Stimulated activated effector memory CD8-positive, alpha-beta T cell treated with anti-CD3 and anti-CD28 coated beads, Interleukin-12 subunit alpha, Interleukin-12 subunit beta, amount 100 ng/mL, for 72 hours (primary cell): ENCODE measurements around the gene DTD2.
"Not testable (repeated sequence)": the region's sequence is repeated elsewhere in the genome, so short reads cannot be mapped to it uniquely, and the experiment has no call there.

Experiments
- ATAC-seq: fragments of 150-1000 bp; cut with Tn5 transposase; 2 replicates; pipeline ENCODE4 v1.10.0; 2021
- DNase-seq, 2 donors: peaks; one replicate each; pipeline ENCODE4 v3.0.0; 2021 to 2022; ENCODE audit warnings: low spot score in 2 of 2
- H3K27ac Mint-ChIP-seq: one replicate; pipeline ENCODE4 v1.8.0; 2022; ENCODE audit warnings: mild to moderate bottlenecking, mixed read lengths
- H3K36me3 Mint-ChIP-seq: one replicate; pipeline ENCODE4 v1.8.0; 2022; ENCODE audit warnings: mild to moderate bottlenecking, mixed read lengths
- H3K4me1 Mint-ChIP-seq: one replicate; pipeline ENCODE4 v1.8.0; 2022; ENCODE audit warnings: mixed read lengths
- H3K4me3 Mint-ChIP-seq: one replicate; pipeline ENCODE4 v1.8.0; 2022; ENCODE audit warnings: mild to moderate bottlenecking, mixed read lengths
- H3K9me3 Mint-ChIP-seq: one replicate; pipeline ENCODE4 v1.8.0; 2022; ENCODE audit warnings: mixed read lengths

The DTD2 gene

GRCh38 chr14:31456841-31457664 lies at the start of gene DTD2:
Gene DTD2, minus strand, starts transcription at chr14:31457506. Its CDS starts 113 bp downstream, at chr14:31457393.
- peak; percentile 98 for ATAC-seq
- Mint-ChIP-seq H3K9me3 (no peaks in the 10 kb centered on the region), H3K27ac (peak within 1 kb of the TSS; percentile 93)

GRCh38 chr14:31505411-31505810 lies 48.1 kb upstream of the DTD2 start:
- no peak overlapping the region for H3K27ac Mint-ChIP-seq
- H3K36me3 Mint-ChIP-seq: no peaks in the 10 kb centered on the region
- no peak for DNase-seq
- ATAC-seq: no peak
- H3K9me3 Mint-ChIP-seq: no peaks in the 10 kb centered on the region
- no peak overlapping the region for H3K4me3 Mint-ChIP-seq
- no peaks in the 10 kb centered on the region for H3K4me1 Mint-ChIP-seq

More at GRCh38 chr14:31456841-31457664, at the start of gene DTD2:
- peak; percentile 83 to 91 for DNase-seq
- H3K36me3 Mint-ChIP-seq: peaks cover 16% of the 10 kb centered on the region
- peak within 1 kb of the TSS; percentile 91 for H3K4me3 Mint-ChIP-seq
- peaks cover 30% of the 10 kb centered on the region for H3K4me1 Mint-ChIP-seq

- no peak overlapping the region for H3K4me3 Mint-ChIP-seq
- H3K36me3 Mint-ChIP-seq: no peaks in the 10 kb centered on the region
- no peak overlapping the region for H3K27ac Mint-ChIP-seq
- H3K4me1 Mint-ChIP-seq: no peaks in the 10 kb centered on the region
- DNase-seq (no peak), ATAC-seq (no peak)
- H3K9me3 Mint-ChIP-seq: no peaks in the 10 kb centered on the region
Measured at GRCh38 chr14:31501870-31502269, 44.6 kb upstream of the DTD2 start.

GRCh38 chr14:31492759-31493498 lies 35.6 kb upstream of the DTD2 start:
- no peak overlapping the region for H3K4me3 Mint-ChIP-seq
- no peak for ATAC-seq
- H3K4me1 Mint-ChIP-seq: no peaks in the 10 kb centered on the region
- DNase-seq: no peak
- H3K36me3 Mint-ChIP-seq: no peaks in the 10 kb centered on the region
- no peaks in the 10 kb centered on the region for H3K9me3 Mint-ChIP-seq
- no peak overlapping the region for H3K27ac Mint-ChIP-seq

GRCh38 chr14:31489691-31490090 lies 32.4 kb upstream of the DTD2 start:
- Mint-ChIP-seq H3K9me3 (no peaks in the 10 kb centered on the region), H3K4me3 (no peak overlapping the region), H3K36me3 (no peaks in the 10 kb centered on the region), H3K27ac (no peak overlapping the region), H3K4me1 (no peaks in the 10 kb centered on the region)
- no peak for ATAC-seq
- no peak for DNase-seq

- ATAC-seq: no peak
- Mint-ChIP-seq H3K27ac (no peak within 1 kb of the TSS), H3K4me3 (no peak within 1 kb of the TSS), H3K4me1 (no peaks in the 10 kb centered on the region), H3K9me3 (no peaks in the 10 kb centered on the region), H3K36me3 (no peaks in the 10 kb centered on the region)
- no peak for DNase-seq
Measured at GRCh38 chr14:31487886-31488285, 30.6 kb upstream of the DTD2 start, which contains the start of gene GPR33. Gene GPR33, minus strand, starts transcription at chr14:31488039. Its CDS starts 4,074 bp downstream, at chr14:31483965.

DNA sequence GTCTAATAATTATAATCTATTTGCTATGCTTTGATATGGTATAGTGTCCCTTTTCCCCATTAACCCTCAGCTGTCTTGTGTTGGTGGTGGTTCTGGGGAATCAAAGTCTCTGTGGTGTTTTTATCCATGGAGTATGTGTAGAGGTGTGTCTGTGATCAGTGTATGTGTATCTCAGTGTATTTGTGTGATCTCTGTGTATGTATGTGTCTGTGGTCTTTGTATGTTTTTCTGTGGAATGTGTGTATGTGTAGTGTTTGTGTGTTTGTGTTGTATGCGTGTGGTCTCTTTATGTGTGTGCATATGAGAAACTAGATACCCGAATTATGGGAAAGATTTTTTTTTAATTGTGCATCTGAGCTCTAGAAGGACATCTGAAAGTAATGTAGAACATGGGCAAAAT lies 29.5 kb upstream of the DTD2 start:
- Mint-ChIP-seq H3K4me3 (no peak overlapping the region), H3K9me3 (no peaks in the 10 kb centered on the region), H3K4me1 (no peaks in the 10 kb centered on the region), H3K27ac (no peak overlapping the region), H3K36me3 (no peaks in the 10 kb centered on the region)
- DNase-seq (no peak), ATAC-seq (no peak)

DNA sequence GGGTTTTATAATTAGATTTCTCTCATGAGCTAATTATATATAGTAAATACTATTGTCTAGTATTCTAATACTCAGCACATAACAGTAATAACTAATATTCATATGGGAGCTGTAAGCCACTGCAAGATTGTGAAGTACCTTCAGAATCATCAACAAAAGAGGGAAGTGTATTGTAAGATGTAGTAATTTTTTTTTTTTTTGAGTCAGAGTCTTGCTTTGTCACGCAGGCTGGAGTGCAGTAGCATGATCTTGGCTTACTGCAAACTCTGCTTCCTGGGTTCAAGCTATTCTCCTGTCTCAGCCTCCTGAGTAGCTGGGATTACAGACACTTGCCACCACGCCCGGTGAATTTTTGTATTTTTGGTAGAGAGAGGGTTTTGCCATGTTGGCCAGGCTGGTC lies 27.4 kb upstream of the DTD2 start:
- Mint-ChIP-seq H3K36me3 (no peaks in the 10 kb centered on the region), H3K4me3 (no peak overlapping the region), H3K9me3 (no peaks in the 10 kb centered on the region), H3K27ac (no peak overlapping the region), H3K4me1 (no peaks in the 10 kb centered on the region)
- DNase-seq (no peak), ATAC-seq (no peak)

DNA sequence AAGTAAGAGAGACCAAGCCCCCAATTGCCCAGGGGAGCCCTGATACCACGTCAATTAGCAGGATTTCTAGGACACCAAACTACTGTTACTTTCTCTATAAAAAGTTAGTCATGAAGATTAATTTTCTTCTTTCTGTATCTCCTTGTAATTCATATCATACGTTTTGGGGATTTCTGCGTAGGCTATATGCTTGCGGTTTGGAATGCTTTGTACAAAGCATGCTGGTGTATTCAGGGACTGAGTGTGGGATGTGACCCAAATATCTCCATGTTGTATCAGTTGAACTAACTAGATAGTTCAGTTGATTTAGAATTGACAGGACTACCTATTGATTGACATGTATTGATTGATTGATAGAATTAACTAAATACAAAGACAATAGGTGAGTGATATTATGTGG lies 22.9 kb upstream of the DTD2 start:
- H3K4me1 Mint-ChIP-seq: no peaks in the 10 kb centered on the region
- ATAC-seq (no peak), DNase-seq (no peak)
- H3K27ac Mint-ChIP-seq: no peak overlapping the region
- H3K36me3 Mint-ChIP-seq: no peaks in the 10 kb centered on the region
- no peaks in the 10 kb centered on the region for H3K9me3 Mint-ChIP-seq
- no peak overlapping the region for H3K4me3 Mint-ChIP-seq

- H3K4me3 Mint-ChIP-seq: no peak overlapping the region
- H3K36me3 Mint-ChIP-seq: no peaks in the 10 kb centered on the region
- no peak for ATAC-seq
- H3K27ac Mint-ChIP-seq: no peak overlapping the region
- no peaks in the 10 kb centered on the region for H3K4me1 Mint-ChIP-seq
- H3K9me3 Mint-ChIP-seq: no peaks in the 10 kb centered on the region
- no peak for DNase-seq
Measured at GRCh38 chr14:31479027-31479426, 21.7 kb upstream of the DTD2 start.

GRCh38 chr14:31477248-31477647 lies 19.9 kb upstream of the DTD2 start:
- H3K36me3 Mint-ChIP-seq: no peaks in the 10 kb centered on the region
- ATAC-seq: no peak
- no peak overlapping the region for H3K27ac Mint-ChIP-seq
- H3K4me3 Mint-ChIP-seq: no peak overlapping the region
- H3K9me3 Mint-ChIP-seq: no peaks in the 10 kb centered on the region
- DNase-seq: no peak
- H3K4me1 Mint-ChIP-seq: no peaks in the 10 kb centered on the region

GRCh38 chr14:31476131-31476866 lies 19.0 kb upstream of the DTD2 start:
- Mint-ChIP-seq H3K4me1 (no peaks in the 10 kb centered on the region), H3K36me3 (no peaks in the 10 kb centered on the region), H3K27ac (no peak overlapping the region), H3K4me3 (no peak overlapping the region), H3K9me3 (no peaks in the 10 kb centered on the region)
- DNase-seq (no peak), ATAC-seq (no peak)

DNA sequence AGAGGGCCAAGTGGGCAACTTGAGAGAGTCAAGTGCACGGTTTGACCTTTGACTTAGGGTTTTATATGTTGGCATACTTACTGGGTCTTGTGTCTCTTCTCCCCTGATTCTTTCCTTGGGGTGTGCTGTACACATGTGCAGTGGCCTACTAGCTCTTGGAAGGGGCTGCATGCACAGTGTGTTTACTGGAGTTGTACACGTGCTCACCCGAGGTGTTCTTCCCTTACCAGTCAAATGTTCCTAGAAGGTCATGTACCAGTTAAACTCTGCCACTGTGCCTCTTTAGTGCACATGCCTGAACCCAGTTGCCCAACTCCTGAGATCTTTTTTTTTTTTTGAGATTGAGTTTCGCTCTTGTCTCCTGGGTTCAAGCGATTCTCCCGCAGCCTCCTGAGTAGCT lies 9.2 kb upstream of the DTD2 start:
- DNase-seq (no peak), ATAC-seq (no peak)
- Mint-ChIP-seq H3K27ac (no peak overlapping the region), H3K36me3 (no peaks in the 10 kb centered on the region), H3K4me1 (no peaks in the 10 kb centered on the region), H3K9me3 (no peaks in the 10 kb centered on the region), H3K4me3 (no peak overlapping the region)

- no peak for DNase-seq
- Mint-ChIP-seq H3K27ac (no peak overlapping the region), H3K4me1 (no peaks in the 10 kb centered on the region), H3K9me3 (no peaks in the 10 kb centered on the region), H3K36me3 (no peaks in the 10 kb centered on the region), H3K4me3 (no peak overlapping the region)
- no peak for ATAC-seq
Measured at GRCh38 chr14:31465111-31465510, 7.8 kb upstream of the DTD2 start.

- ATAC-seq, H3K9me3 Mint-ChIP-seq, H3K36me3 Mint-ChIP-seq, H3K4me3 Mint-ChIP-seq, DNase-seq, H3K27ac Mint-ChIP-seq: not testable (repeated sequence)
- H3K4me1 Mint-ChIP-seq: peaks cover 14% of the 10 kb centered on the region
Measured at GRCh38 chr14:31462450-31462849, 5.1 kb upstream of the DTD2 start.
